MCF 10A (cell line): Measurements from ENCODE around the gene SCRT2. TPM values are rescaled to one million over a fixed set of nuclear protein-coding genes. Genes with fewer than 3 reads are reported as not detected.

ENCODE experiments used
- BruUV-seq: library from RNA; stranded (reverse); fragments of 400-500 nt; replicated peaks from 2 replicates; lab custom pipeline; 2021; lab: Mats Ljungman, UMichigan
- CTCF ChIA-PET: fragments of 300-600 bp; sonication (Branson Sonifier 250); formaldehyde crosslinking; extraction: SDS; loops from one replicate; lab custom pipeline; 2021; ENCODE audit warnings: antibody characterized with exemption, inconsistent platforms; lab: Yijun Ruan, JAX
- POLR2A ChIA-PET: fragments of 300-600, 350-650 bp; sonication (Branson Sonifier 250); formaldehyde crosslinking; extraction: SDS; loops from one replicate; lab custom pipeline; 2020; ENCODE audit warnings: antibody characterized with exemption, inconsistent platforms; lab: Yijun Ruan, JAX
- DNase-seq: peaks from one replicate; pipeline ENCODE4 v3.0.0-alpha.2; 2018; ENCODE audit not compliant: unreplicated experiment
- H3K27ac Mint-ChIP-seq: one replicate; pipeline ENCODE4 v1.8.0; 2022; ENCODE audit warnings: mild to moderate bottlenecking, low read depth, mixed read lengths; ENCODE audit not compliant: unreplicated experiment
- H3K27me3 Mint-ChIP-seq: one replicate; pipeline ENCODE4 v1.8.0; 2022; ENCODE audit warnings: mixed read lengths; ENCODE audit not compliant: insufficient read depth, unreplicated experiment
- H3K36me3 Mint-ChIP-seq: one replicate; pipeline ENCODE4 v1.8.0; 2022; ENCODE audit warnings: mild to moderate bottlenecking, moderate library complexity, mixed read lengths; ENCODE audit not compliant: insufficient read depth, unreplicated experiment
- H3K4me1 Mint-ChIP-seq: one replicate; pipeline ENCODE4 v1.8.0; 2022; ENCODE audit warnings: mixed read lengths; ENCODE audit not compliant: insufficient read depth, unreplicated experiment
- H3K4me3 Mint-ChIP-seq: one replicate; pipeline ENCODE4 v1.8.0; 2022; ENCODE audit warnings: mild to moderate bottlenecking, moderate library complexity, mixed read lengths; ENCODE audit not compliant: unreplicated experiment
- H3K9me3 Mint-ChIP-seq: one replicate; pipeline ENCODE4 v1.8.0; 2022; ENCODE audit warnings: mixed read lengths; ENCODE audit not compliant: unreplicated experiment
- CTCF ChIP-seq: fragments of 200-600 bp; IDR thresholded peaks from one replicate; pipeline ENCODE4 v1.8.0; 2022; ENCODE audit warnings: antibody characterized with exemption, mild to moderate bottlenecking; ENCODE audit not compliant: unreplicated experiment
- intact Hi-C: fragments of 100-400 bp; cut with micrococcal nuclease; formaldehyde crosslinking; loops from 2 replicates; pipeline ENCODE4 v1.14.1; 2022
- total RNA-seq: library from RNA; stranded (reverse); gene quantifications from 2 replicates; pipeline ENCODE4 v1.2.3, GENCODE V29; 2022

The SCRT2 gene
- total RNA-seq, 1 experiment from 2014 or later, result not detected

- DNase-seq, result no peak
- Mint-ChIP-seq H3K27ac (no peak overlapping the region), H3K27me3 (peaks cover 11% of the 10 kb centered on the region), H3K4me3 (no peak overlapping the region), H3K4me1 (no peaks in the 10 kb centered on the region), H3K36me3 (peaks cover 6% of the 10 kb centered on the region), H3K9me3 (no peaks in the 10 kb centered on the region)
- BruUV-seq, result no TSS peak
- TF ChIP-seq CTCF, result no peak
- ChIA-PET CTCF (interaction anchor here (0.6 to 2.2 kb wide), 6 partner anchors 15 to 546 kb away, joined by 3 to 11 read pairs (median 4); no protein-coding TSS in a partner anchor), POLR2A (interaction anchor here (1.4 to 1.5 kb wide), 2 partner anchors 10 to 17 kb away, joined by 4 read pairs; no protein-coding TSS in a partner anchor)
- intact Hi-C loops, result no loop called here
Observed at GRCh38 chr20:640674-641515, 34.7 kb downstream of the SCRT2 start.

- POLR2A ChIA-PET, result interaction anchor here (0.9 kb wide), 1 partner anchor 14 kb away, joined by 3 read pairs; no protein-coding TSS in a partner anchor
- no peak for DNase-seq
- CTCF ChIA-PET, result interaction anchor here (5.4 kb wide), 1 partner anchor 8 kb away, joined by 36 read pairs; no protein-coding TSS in a partner anchor
- H3K4me3 Mint-ChIP-seq, result no peak overlapping the region
- no TSS peak for BruUV-seq
- H3K27ac Mint-ChIP-seq, result no peak overlapping the region
- H3K4me1 Mint-ChIP-seq, result no peaks in the 10 kb centered on the region
- H3K27me3 Mint-ChIP-seq, result peaks cover 11% of the 10 kb centered on the region
- intact Hi-C loops, result no loop called here
- H3K36me3 Mint-ChIP-seq, result peaks cover under 1% of the 10 kb centered on the region
- H3K9me3 Mint-ChIP-seq, result no peaks in the 10 kb centered on the region
- no peak for TF ChIP-seq CTCF
Observed at GRCh38 chr20:638579-638978, 37.0 kb downstream of the SCRT2 start.

GRCh38 chr20:637559-637958, 38.0 kb downstream of the SCRT2 start:
- CTCF ChIA-PET, result interaction anchor here (5.4 kb wide), 1 partner anchor 9 kb away, joined by 36 read pairs; no protein-coding TSS in a partner anchor
- BruUV-seq, result no TSS peak
- POLR2A ChIA-PET, result no interaction called here

More at GRCh38 chr20:637559-637958, 38.0 kb downstream of the SCRT2 start:
- no peaks in the 10 kb centered on the region for H3K4me1 Mint-ChIP-seq
- H3K9me3 Mint-ChIP-seq, result no peaks in the 10 kb centered on the region
- intact Hi-C loops, result no loop called here
- no peak for TF ChIP-seq CTCF
- H3K27me3 Mint-ChIP-seq, result peaks cover 11% of the 10 kb centered on the region
- no peak overlapping the region for H3K27ac Mint-ChIP-seq
- H3K4me3 Mint-ChIP-seq, result no peak overlapping the region
- no peak for DNase-seq
- H3K36me3 Mint-ChIP-seq, result no peaks in the 10 kb centered on the region
